Measurements from ENCODE around the gene SLC23A2. TPM values are rescaled to one million over a fixed set of nuclear protein-coding genes. Genes with fewer than 3 reads are reported as not detected.
"Not testable (repeated sequence)": the region's sequence is repeated elsewhere in the genome, so short reads cannot be mapped to it uniquely, and the experiment has no call there.

SLC23A2 gene
- total RNA-seq, 4 donors from 2014 or later, result 3.6 to 15.1 (median 11.1) TPM

DNA sequence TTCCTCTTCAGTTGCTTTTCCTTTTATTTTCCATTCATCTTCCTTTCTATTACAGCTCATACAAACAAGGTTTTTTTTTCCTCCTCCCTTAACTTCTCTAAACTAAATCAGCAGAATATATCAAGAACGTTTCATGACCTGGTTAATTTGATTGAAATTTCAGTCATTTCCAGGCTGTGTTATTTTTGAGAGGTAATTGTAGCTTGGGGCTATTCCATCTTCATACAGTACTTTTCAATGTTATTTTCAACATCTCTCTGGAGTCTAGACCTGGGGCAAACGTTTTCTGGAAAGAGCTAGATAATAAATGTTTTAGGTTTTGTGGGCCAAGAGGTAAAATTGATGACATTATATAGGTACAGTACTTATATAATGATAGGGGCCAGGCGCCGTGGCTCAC is 4.0 kb upstream of the SLC23A2 start:
- no peak for DNase-seq
- Histone ChIP-seq H3K4me1 (peaks cover under 1 to 18% (median 7%) of the 10 kb centered on the region in 3 donors), H3K9me3 (no peaks in the 10 kb centered on the region), H3K27me3 (no peaks in the 10 kb centered on the region), H3K27ac (no peak overlapping the region), H3K36me3 (no peaks in the 10 kb centered on the region), H3K4me3 (no peak overlapping the region)
- intact Hi-C loops (cut with DNase I), result no loop called here
- TF ChIP-seq POLR2A (IDR thresholded peaks at IDR 0.05), result no peak
- TF ChIP-seq, protein P1, sequence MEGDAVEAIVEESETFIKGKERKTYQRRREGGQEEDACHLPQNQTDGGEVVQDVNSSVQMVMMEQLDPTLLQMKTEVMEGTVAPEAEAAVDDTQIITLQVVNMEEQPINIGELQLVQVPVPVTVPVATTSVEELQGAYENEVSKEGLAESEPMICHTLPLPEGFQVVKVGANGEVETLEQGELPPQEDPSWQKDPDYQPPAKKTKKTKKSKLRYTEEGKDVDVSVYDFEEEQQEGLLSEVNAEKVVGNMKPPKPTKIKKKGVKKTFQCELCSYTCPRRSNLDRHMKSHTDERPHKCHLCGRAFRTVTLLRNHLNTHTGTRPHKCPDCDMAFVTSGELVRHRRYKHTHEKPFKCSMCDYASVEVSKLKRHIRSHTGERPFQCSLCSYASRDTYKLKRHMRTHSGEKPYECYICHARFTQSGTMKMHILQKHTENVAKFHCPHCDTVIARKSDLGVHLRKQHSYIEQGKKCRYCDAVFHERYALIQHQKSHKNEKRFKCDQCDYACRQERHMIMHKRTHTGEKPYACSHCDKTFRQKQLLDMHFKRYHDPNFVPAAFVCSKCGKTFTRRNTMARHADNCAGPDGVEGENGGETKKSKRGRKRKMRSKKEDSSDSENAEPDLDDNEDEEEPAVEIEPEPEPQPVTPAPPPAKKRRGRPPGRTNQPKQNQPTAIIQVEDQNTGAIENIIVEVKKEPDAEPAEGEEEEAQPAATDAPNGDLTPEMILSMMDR (IDR thresholded peaks at IDR 0.05), result no peak
- 66 to 80% methylated on average over 4 of the region's 4 CpGs for WGBS, 2 donors

DNA sequence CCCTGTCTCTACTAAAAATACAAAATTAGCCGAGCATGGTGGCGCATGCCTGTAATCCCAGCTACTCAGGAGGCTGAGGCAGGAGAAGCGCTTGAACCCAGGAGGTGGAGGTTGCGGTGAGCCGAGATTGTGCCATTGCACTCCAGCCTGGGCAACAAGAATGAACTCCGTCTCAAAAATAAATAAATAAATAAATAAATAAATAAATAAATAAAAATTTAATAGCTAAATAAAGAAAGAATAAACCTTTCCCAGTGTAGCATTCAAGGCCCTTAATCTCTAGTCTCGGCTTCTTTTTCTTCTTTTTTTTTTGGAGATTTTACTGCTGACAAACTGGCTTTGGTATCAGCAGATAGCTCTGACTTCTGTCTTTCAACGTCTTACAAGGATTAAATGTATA is 3.5 kb upstream of the SLC23A2 start:
- H3K9me3 ChIP-seq; intact Hi-C loops (cut with DNase I); DNase-seq; H3K27ac ChIP-seq; H3K27me3 ChIP-seq; H3K4me3 ChIP-seq; H3K36me3 ChIP-seq: not testable (repeated sequence)
- WGBS, 2 donors, result 94 to 95% methylated on average over 8 of the region's 8 CpGs
- peaks cover 5 to 23% (median 12%) of the 10 kb centered on the region in 3 donors for H3K4me1 ChIP-seq

DNA sequence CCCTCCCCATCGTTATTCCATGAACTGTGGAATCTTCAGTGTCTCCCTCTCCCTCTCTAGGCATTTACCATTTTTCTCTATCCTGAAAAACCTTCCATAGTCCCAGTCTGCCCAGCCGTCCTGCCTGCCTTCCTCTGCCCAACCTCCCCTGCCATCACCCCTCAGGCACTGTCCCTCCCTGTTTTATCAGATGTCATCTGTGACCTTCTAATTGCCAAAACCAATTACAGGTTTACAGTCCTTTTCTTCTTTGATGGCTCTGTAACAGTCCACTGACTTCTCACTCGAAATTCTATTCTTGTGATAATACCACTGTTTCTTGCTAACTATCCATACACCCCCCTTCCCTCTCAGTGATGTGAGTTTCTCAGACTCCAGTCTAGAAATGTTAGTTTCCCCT is 2.3 kb upstream of the SLC23A2 start:
- intact Hi-C loops (cut with DNase I), result no loop called here
- no peak overlapping the region for H3K27ac ChIP-seq
- no peaks in the 10 kb centered on the region for H3K9me3 ChIP-seq
- H3K27me3 ChIP-seq, result no peaks in the 10 kb centered on the region
- H3K4me1 ChIP-seq, result peaks cover 10 to 25% (median 14%) of the 10 kb centered on the region in 3 donors
- 60 to 67% methylated on average over 3 of the region's 3 CpGs for WGBS, 2 donors
- no peak overlapping the region for H3K4me3 ChIP-seq
- no peak for TF ChIP-seq POLR2A (IDR thresholded peaks at IDR 0.05)
- TF ChIP-seq, protein P1 (IDR thresholded peaks at IDR 0.05), result no peak
- no peaks in the 10 kb centered on the region for H3K36me3 ChIP-seq
- no peak for DNase-seq

DNA sequence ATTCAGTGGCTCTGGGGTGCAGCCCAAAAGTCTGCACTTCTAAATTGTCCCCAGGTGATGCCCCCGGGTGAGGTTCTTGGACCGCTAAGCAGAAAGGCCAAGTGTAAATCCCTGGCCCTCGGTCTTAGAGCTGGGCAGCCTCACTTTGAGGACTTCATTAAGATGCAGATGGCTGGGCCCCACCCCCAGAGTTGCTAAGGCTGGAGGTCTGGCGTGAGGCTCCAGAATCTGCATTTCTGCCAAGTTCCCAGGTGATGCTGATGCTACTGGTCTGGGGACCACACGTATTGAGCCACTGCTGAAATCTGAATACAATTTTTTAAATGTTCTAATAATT is 735 bp upstream of the SLC23A2 start:
- no peaks in the 10 kb centered on the region for H3K36me3 ChIP-seq
- no peak for DNase-seq
- intact Hi-C loops (cut with DNase I), result no loop called here
- peaks cover 10 to 25% (median 14%) of the 10 kb centered on the region in 3 donors for H3K4me1 ChIP-seq
- no peaks in the 10 kb centered on the region for H3K9me3 ChIP-seq
- H3K27me3 ChIP-seq, result no peaks in the 10 kb centered on the region
- TF ChIP-seq, protein P1 (IDR thresholded peaks at IDR 0.05), result no peak
- TF ChIP-seq POLR2A (IDR thresholded peaks at IDR 0.05), result no peak
- H3K4me3 ChIP-seq, result peak overlapping the region; percentile 70 to 87 (median 80)
- 20 to 29% methylated on average over 3 to 5 of the region's 5 CpGs for WGBS, 2 donors
- H3K27ac ChIP-seq, result peak overlapping the region in 1 of 4 donors; percentile 68

DNA sequence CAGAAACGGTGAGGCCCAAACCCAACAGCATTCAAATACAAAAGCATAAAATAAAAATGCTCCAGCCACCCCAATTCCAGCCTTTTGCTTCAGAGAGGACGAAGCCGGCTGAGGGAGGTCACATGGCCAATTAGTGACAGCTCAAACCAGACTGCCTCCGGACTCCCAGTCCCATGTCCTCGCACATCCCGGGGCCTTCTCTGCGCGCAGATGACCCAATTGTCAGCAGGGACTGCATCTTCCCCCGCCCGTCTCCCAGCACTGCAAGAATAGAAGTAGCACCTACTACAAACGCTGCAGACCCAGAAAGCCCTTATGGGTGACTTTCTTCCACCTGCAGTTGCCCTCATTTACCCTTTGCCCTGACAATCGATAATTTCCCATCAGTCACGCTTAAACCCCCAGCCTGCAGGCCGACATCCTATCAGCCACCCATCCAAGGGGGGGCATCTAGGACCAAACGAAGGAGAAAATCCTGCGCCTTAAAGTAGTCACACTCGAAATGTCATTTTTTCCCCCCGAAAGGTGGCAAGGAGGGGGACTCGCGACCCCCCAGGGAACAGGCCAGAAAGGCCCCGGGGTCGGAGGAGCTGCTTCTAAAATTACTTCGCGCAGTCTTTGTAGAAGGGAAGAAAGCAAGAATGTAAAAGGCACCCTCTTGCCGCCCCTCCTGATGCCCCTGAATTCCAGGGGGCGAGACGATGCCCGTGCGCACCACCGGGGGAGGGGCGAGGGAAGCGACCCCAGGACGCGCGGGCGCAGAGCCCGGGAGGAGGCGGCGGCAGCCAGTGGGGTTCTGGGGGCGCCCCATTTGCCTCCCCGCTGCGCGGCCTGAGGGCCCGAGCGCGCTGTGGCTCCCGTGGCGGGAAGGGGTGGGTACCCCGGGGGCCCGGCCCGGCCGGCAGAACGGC is 792 bp downstream of the SLC23A2 start:
- peak overlapping the region; percentile 42 to 72 (median 58) for H3K27ac ChIP-seq
- no peak for DNase-seq
- H3K36me3 ChIP-seq, result no peaks in the 10 kb centered on the region
- peak overlapping the region; percentile 70 to 87 (median 80) for H3K4me3 ChIP-seq
- 1 to 5% methylated on average over 15 to 25 of the region's 53 CpGs for WGBS, 2 donors
- H3K4me1 ChIP-seq, result peaks cover 10 to 25% (median 14%) of the 10 kb centered on the region in 3 donors
- intact Hi-C loops (cut with DNase I), result no loop called here
- no peaks in the 10 kb centered on the region for H3K9me3 ChIP-seq
- no peaks in the 10 kb centered on the region for H3K27me3 ChIP-seq
- TF ChIP-seq, protein P1 (IDR thresholded peaks at IDR 0.05), result no peak
- TF ChIP-seq POLR2A (IDR thresholded peaks at IDR 0.05), result no peak
